Thyroid gland (tissue), 4 donors: Measurements from ENCODE around the gene POLE4.

Experiments used
- CTCF ChIP-seq, 6 experiments: fragments of 200-600 bp in 3 of 6; fragments of 450-650 bp in 3 of 6; sonication (generic) in 3 of 6; IDR thresholded peaks; one replicate each; pipeline ENCODE4 v1.5.1; 2016 to 2019; ENCODE audit warnings: antibody characterized with exemption in 6 of 6, mild to moderate bottlenecking in 2 of 6, inconsistent platforms in 1 of 6, moderate library complexity in 1 of 6
- POLR2A ChIP-seq, 2 donors: fragments of 450-650 bp; IDR thresholded peaks; one replicate each; pipeline ENCODE4 v1.6.1; 2017; ENCODE audit warnings: antibody characterized with exemption in 2 of 2, mild to moderate bottlenecking in 2 of 2, moderate library complexity in 1 of 2

- no peak for TF ChIP-seq POLR2A (IDR thresholded peaks at IDR 0.05)
- TF ChIP-seq CTCF (IDR thresholded peaks at IDR 0.05): no peak
These were observed 12.6 kb upstream of the POLE4 start for GRCh38 chr2:74945788-74946331.
